DOHH2 (cell line): Measurements from ENCODE around the gene TTBK2.

ENCODE experiments used
- CTCF ChIP-seq: fragments of 200-600 bp; sonication (generic); IDR thresholded peaks from one replicate; pipeline ENCODE4 v1.5.1; 2014; ENCODE audit warnings: antibody characterized with exemption, mild to moderate bottlenecking, low read depth, low read length; ENCODE audit not compliant: poor library complexity, severe bottlenecking
- EZH2phosphoT487 ChIP-seq: fragments of 200-600 bp; sonication (generic); IDR thresholded peaks from 2 replicates; pipeline ENCODE4 v1.6.1; 2017; ENCODE audit warnings: borderline replicate concordance, mild to moderate bottlenecking, antibody characterized with exemption, low read length, moderate library complexity, mixed read lengths

GRCh38 chr15:42728972-42729371 lies 191.6 kb downstream of the TTBK2 start:
- TF ChIP-seq CTCF = no peak
- TF ChIP-seq EZH2phosphoT487 = no peak
